Omental fat pad (tissue), 4 donors: ENCODE measurements around the gene PDGFD. TPM values are rescaled to one million over a fixed set of nuclear protein-coding genes. Genes with fewer than 3 reads are reported as not detected.
"Not testable (repeated sequence)": the region's sequence is repeated elsewhere in the genome, so short reads cannot be mapped to it uniquely, and the experiment has no call there.

Experiments
- ATAC-seq: fragments of 150-250 bp; one replicate; pipeline ENCODE4 v1.9.1; 2016; ENCODE audit warnings: mild to moderate bottlenecking, moderate library complexity; ENCODE audit not compliant: low FRiP score
- DNase-seq: peaks from one replicate; pipeline ENCODE4 v3.0.0-alpha.2; 2019; ENCODE audit warnings: low spot score
- total RNA-seq, 4 donors: library from RNA; depleted of rRNA; stranded (reverse); fragments of >200 nt; gene quantifications; one replicate each; pipeline ENCODE4 v1.1.0, GENCODE V29; 2016
- TF ChIP-seq, protein P1 (sequence below), 3 donors: fragments of 450-650 bp; IDR thresholded peaks; one replicate each; pipeline ENCODE4 v1.5.1; 2016 to 2017; ENCODE audit warnings: antibody characterized with exemption in 3 of 3, mild to moderate bottlenecking in 3 of 3, moderate library complexity in 2 of 3

Gene PDGFD
- total RNA-seq, 4 donors from 2014 or later = 11.3 to 63.1 (median 38.9) TPM

DNA sequence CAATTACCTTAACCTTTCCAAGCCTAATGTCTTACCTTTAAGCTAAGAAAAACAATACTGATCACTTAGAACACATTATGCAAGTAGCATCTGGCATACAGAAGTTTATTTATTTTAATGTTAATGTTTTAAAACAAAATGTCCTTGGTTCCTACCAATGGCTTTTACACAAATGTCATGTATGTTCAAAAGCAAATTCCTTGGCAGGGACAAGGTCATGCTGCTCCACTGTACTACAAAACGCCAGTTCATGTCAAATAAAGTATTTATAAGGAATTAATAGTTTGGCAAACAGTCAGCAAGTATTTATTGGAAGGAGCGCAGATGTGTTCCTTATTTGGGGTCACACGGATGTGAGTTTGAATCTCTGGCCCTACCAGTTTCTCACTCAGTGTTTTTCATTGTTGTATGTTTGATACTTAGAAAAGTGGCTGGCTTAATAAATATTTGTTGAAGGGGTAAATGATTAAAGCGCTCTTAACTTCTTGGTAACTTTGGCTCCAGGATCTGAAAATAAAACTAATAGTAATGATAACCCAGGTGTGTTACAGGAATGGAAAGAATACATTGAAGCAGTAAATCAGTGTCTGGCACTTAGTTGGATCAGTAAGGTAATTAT is 108.9 kb downstream of the PDGFD start:
- TF ChIP-seq, protein P1, sequence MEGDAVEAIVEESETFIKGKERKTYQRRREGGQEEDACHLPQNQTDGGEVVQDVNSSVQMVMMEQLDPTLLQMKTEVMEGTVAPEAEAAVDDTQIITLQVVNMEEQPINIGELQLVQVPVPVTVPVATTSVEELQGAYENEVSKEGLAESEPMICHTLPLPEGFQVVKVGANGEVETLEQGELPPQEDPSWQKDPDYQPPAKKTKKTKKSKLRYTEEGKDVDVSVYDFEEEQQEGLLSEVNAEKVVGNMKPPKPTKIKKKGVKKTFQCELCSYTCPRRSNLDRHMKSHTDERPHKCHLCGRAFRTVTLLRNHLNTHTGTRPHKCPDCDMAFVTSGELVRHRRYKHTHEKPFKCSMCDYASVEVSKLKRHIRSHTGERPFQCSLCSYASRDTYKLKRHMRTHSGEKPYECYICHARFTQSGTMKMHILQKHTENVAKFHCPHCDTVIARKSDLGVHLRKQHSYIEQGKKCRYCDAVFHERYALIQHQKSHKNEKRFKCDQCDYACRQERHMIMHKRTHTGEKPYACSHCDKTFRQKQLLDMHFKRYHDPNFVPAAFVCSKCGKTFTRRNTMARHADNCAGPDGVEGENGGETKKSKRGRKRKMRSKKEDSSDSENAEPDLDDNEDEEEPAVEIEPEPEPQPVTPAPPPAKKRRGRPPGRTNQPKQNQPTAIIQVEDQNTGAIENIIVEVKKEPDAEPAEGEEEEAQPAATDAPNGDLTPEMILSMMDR (IDR thresholded peaks at IDR 0.05) = no peak
- DNase-seq (no peak), ATAC-seq (no peak)

DNA sequence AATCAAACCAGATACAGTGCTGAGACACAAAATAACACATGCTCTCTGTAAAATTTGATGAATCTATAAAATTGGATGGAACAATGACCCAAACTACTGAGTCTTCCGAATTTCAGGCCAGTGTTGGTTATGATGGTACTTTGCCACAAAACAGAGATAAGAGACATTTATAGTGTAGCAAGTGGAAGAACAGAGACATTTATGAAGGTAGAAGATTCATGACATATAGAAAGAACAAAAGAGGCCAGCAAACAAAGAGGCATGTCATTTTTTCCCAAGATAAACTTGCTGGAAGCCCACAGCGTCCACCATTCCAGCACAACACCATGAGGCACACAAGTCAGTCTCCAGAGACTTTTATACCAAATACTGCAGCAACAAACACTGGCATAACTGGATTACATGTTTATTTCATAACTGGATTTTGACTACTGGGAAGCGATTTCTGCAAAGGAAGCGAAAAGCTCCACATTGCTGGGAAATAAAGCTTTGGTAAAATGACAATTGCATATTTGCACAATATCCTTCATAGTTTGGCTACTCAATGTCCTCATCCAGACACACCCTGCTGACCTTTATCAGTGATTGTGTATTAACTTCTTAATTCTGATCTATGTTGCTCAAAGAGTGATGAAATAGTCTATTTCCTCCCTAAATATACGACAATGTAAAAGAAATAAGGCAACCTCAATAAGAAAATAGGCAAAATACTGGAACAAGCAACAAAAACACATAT is 110.0 kb downstream of the PDGFD start:
- TF ChIP-seq, protein P1 (IDR thresholded peaks at IDR 0.05) = no peak
- DNase-seq (no peak), ATAC-seq (no peak)

DNA sequence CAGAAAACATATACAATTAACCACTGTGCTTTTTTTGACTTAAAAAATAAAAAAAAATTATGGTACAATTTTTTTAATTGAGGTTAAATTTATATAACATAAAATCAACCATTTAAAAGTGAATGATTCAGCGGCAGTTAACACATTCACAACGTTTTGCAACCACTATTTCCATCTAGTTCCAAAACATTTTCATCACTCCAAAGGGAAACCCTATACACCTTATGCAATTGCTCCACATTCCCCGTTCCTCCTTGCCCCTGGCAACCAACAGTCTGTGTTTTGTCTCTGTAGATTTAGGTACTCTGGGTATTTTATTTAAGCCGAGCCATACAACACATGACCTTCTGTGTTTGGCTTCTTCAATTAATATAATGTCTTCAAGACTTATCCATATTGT is 112.2 kb downstream of the PDGFD start:
- TF ChIP-seq, protein P1 (IDR thresholded peaks at IDR 0.05) = no peak
- ATAC-seq (no peak), DNase-seq (no peak)

DNA sequence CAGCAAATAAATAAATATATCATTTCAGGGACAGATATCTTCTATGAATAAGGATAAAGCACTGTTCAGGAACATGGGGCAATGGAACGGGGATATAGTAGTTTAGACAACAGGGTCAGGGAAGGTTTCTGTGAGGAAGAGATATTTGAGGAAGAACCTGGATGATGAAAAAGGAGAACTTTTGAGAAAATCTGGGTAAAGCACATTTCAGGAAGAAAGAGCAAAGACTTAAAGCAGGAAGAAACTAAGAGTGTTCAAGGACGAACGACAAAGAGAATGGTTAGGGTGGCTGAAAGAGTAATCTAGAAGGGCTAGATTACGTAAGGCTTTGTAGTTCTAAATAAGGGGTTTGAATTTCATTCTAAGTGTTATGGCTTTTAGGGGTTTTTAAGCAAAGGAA is 114.8 kb downstream of the PDGFD start:
- TF ChIP-seq, protein P1 (IDR thresholded peaks at IDR 0.05) = no peak
- DNase-seq (no peak), ATAC-seq (no peak)

DNA sequence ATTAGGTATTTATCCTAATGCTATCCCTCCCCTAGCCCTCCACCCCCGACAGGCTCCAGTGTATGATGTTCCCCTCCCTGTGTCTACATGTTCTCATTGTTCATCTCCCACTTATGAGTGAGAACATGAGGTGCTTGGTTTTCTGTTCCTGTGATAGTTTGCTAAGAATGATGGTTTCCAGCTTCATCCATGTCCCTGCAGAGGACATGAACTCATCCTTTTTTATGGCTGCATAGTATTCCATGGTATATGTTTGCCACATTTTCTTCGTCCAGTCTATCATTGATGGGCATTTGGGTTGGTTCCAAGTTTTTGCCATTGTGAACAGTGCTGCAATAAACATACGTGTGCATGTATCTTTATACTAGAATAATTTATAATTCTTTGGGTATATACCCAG is 117.1 kb downstream of the PDGFD start:
- DNase-seq, ATAC-seq: not testable (repeated sequence)

DNA sequence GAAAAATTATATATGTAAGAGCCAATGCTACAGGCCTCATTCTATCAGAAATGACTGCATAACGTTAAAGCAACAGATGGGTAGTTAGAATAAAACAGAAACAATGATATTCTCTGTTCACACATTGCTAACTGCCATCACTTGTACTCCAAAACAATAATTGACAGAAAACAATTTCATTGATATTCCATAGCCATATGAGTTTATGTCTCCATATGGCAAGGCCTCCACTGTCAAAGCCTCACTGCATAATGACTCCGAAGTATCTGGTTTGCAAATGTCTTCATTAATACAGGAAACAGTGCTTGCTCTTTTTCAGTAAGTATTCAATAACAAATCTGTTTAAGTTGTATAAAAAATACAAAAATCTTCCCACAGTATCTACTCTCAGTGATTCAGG is 117.6 kb downstream of the PDGFD start:
- TF ChIP-seq, protein P1 (IDR thresholded peaks at IDR 0.05) = no peak
- ATAC-seq = no peak
- DNase-seq = no peak

DNA sequence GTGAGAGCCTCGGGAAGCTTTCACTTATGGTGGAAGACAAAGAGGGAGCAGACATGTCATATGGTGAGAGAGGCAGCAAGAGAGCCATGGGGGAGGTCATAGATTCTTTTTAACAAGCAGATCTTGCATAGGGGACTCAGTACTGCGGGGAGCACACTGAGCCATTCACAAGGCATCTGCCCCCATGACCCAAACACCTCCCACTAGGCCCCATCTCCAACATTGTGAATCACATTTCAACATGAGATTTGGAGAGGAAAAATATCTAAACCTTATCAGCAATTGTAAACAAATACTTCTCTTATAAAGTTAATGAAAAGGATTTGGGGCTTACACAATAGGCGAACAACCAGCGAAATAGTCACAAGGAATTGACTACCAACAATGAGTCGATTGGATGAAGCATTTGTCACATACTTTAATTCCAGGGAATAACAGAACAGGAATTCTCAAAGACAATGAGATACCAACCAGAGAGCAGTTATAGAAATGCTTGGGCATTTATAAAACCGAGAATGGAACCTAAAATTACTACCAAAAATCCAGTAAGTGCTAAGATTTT is 120.2 kb downstream of the PDGFD start:
- no peak for ATAC-seq

More for the DNA sequence above, 120.2 kb downstream of the PDGFD start:
- TF ChIP-seq, protein P1 (IDR thresholded peaks at IDR 0.05) = no peak
- DNase-seq = no peak
